ENCODE results near the gene METTL4.

The METTL4 gene

DNA sequence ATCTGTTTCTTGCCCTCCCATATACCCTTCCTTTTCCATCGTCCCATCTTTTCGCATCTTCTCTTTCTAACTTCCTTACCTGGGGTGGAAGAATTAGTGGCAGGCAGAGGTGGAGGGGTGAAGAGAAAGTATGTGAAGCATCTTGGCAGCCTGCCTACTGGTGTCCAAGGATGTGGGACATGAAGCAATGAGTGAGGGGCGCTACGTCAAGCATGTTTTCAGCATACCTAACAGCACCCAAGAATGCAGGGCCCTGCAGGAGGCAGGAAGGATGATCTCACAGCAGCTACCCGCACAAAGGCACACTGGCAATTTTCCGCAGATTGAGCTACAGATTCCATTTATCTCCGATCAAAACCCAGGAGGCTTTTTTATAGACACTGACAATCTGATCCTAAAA is 42.2 kb downstream of the METTL4 start:
- TF ChIP-seq EGR1 (IDR thresholded peaks at IDR 0.05) = no peak
- no peak for TF ChIP-seq CEBPB (IDR thresholded peaks at IDR 0.05)
- TF ChIP-seq TAF1 (IDR thresholded peaks at IDR 0.05; ENCODE audit: low read depth) = no peak
- TF ChIP-seq, protein P1, sequence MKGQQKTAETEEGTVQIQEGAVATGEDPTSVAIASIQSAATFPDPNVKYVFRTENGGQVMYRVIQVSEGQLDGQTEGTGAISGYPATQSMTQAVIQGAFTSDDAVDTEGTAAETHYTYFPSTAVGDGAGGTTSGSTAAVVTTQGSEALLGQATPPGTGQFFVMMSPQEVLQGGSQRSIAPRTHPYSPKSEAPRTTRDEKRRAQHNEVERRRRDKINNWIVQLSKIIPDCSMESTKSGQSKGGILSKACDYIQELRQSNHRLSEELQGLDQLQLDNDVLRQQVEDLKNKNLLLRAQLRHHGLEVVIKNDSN (IDR thresholded peaks at IDR 0.05) = no peak
- TF ChIP-seq, protein P2, sequence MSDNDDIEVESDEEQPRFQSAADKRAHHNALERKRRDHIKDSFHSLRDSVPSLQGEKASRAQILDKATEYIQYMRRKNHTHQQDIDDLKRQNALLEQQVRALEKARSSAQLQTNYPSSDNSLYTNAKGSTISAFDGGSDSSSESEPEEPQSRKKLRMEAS (IDR thresholded peaks at IDR 0.05) = no peak
- no peak for TF ChIP-seq YY1 (IDR thresholded peaks at IDR 0.05; ENCODE audit: low read depth)
- peak; percentile 46; the same call in 1 of the 2 replicates for TF ChIP-seq EP300 (IDR thresholded peaks at IDR 0.05; ENCODE audit: borderline replicate concordance)
- TF ChIP-seq CREB1 (IDR thresholded peaks at IDR 0.05; ENCODE audit: low read depth) = no peak
- TF ChIP-seq RAD21 (IDR thresholded peaks at IDR 0.05; ENCODE audit: low read depth) = no peak
- peak; percentile 40; the same call in 1 of the 2 replicates for TF ChIP-seq TCF12 (IDR thresholded peaks at IDR 0.05; ENCODE audit: low read depth)
- no peak for TF ChIP-seq FOXM1 (IDR thresholded peaks at IDR 0.05; ENCODE audit: borderline replicate concordance, low read depth)
- TF ChIP-seq ZBTB7A (IDR thresholded peaks at IDR 0.05; ENCODE audit: low read depth) = no peak
- peak; percentile 86 for TF ChIP-seq TEAD4 (IDR thresholded peaks at IDR 0.05)
- peak; percentile 54 for TF ChIP-seq NFIC (IDR thresholded peaks at IDR 0.05)
- TF ChIP-seq, protein P3, sequence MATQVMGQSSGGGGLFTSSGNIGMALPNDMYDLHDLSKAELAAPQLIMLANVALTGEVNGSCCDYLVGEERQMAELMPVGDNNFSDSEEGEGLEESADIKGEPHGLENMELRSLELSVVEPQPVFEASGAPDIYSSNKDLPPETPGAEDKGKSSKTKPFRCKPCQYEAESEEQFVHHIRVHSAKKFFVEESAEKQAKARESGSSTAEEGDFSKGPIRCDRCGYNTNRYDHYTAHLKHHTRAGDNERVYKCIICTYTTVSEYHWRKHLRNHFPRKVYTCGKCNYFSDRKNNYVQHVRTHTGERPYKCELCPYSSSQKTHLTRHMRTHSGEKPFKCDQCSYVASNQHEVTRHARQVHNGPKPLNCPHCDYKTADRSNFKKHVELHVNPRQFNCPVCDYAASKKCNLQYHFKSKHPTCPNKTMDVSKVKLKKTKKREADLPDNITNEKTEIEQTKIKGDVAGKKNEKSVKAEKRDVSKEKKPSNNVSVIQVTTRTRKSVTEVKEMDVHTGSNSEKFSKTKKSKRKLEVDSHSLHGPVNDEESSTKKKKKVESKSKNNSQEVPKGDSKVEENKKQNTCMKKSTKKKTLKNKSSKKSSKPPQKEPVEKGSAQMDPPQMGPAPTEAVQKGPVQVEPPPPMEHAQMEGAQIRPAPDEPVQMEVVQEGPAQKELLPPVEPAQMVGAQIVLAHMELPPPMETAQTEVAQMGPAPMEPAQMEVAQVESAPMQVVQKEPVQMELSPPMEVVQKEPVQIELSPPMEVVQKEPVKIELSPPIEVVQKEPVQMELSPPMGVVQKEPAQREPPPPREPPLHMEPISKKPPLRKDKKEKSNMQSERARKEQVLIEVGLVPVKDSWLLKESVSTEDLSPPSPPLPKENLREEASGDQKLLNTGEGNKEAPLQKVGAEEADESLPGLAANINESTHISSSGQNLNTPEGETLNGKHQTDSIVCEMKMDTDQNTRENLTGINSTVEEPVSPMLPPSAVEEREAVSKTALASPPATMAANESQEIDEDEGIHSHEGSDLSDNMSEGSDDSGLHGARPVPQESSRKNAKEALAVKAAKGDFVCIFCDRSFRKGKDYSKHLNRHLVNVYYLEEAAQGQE (IDR thresholded peaks at IDR 0.05; ENCODE audit: low read depth) = no peak

DNA sequence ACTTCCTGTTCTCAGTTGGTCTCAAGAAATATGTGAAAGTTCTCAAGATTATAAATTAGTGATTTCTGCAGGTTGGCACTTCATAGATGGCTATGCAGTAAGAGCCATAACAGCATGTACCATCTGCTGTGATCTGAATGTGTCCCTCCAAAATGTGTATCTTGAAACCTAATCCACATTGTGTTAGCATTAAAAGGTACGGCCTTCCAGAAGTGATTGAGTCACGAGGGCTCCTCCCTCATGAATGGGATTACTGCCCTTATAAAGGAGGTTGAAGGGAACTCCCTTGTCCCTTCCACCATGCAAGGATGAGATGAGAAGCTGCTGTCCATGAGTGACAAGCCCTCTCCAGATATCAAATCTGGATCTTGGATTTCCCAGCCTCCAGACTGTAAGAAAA is 45.0 kb downstream of the METTL4 start:
- TF ChIP-seq, protein P1 (IDR thresholded peaks at IDR 0.05) = no peak
- TF ChIP-seq TCF12 (IDR thresholded peaks at IDR 0.05; ENCODE audit: low read depth) (no peak), EGR1 (IDR thresholded peaks at IDR 0.05) (no peak), CEBPB (IDR thresholded peaks at IDR 0.05) (no peak), CREB1 (IDR thresholded peaks at IDR 0.05; ENCODE audit: low read depth) (no peak), NFIC (IDR thresholded peaks at IDR 0.05) (no peak), RAD21 (IDR thresholded peaks at IDR 0.05; ENCODE audit: low read depth) (no peak), ZBTB7A (IDR thresholded peaks at IDR 0.05; ENCODE audit: low read depth) (no peak), TEAD4 (IDR thresholded peaks at IDR 0.05) (no peak), FOXM1 (IDR thresholded peaks at IDR 0.05; ENCODE audit: borderline replicate concordance, low read depth) (no peak), YY1 (IDR thresholded peaks at IDR 0.05; ENCODE audit: low read depth) (no peak), TAF1 (IDR thresholded peaks at IDR 0.05; ENCODE audit: low read depth) (no peak), EP300 (IDR thresholded peaks at IDR 0.05; ENCODE audit: borderline replicate concordance) (no peak)
- TF ChIP-seq, protein P3 (IDR thresholded peaks at IDR 0.05; ENCODE audit: low read depth) = no peak
- TF ChIP-seq, protein P2 (IDR thresholded peaks at IDR 0.05) = no peak

DNA sequence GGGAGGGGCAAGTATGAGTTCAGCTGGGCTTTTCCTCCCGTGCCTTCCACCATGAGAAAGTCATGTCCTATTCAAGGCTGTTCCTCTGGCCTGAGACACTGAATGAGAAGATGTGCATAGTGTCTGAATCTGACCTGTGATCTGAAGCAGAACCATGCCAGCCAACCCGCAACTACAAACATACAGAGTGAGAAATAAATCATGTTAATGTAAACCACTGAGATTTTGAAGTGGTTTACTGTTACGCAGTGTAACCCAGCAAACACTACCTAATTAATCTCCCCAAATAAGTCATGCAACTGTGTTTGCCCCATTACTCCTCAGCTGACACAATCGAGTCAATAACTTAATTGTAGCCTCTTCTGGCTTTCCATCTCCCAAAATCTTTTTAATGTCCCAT is 49.2 kb downstream of the METTL4 start:
- TF ChIP-seq, protein P3 (IDR thresholded peaks at IDR 0.05; ENCODE audit: low read depth) = no peak
- TF ChIP-seq CREB1 (IDR thresholded peaks at IDR 0.05; ENCODE audit: low read depth) = no peak
- no peak for TF ChIP-seq FOXM1 (IDR thresholded peaks at IDR 0.05; ENCODE audit: borderline replicate concordance, low read depth)
- TF ChIP-seq, protein P2 (IDR thresholded peaks at IDR 0.05) = no peak
- TF ChIP-seq ZBTB7A (IDR thresholded peaks at IDR 0.05; ENCODE audit: low read depth) = no peak
- no peak for TF ChIP-seq TEAD4 (IDR thresholded peaks at IDR 0.05)
- no peak for TF ChIP-seq YY1 (IDR thresholded peaks at IDR 0.05; ENCODE audit: low read depth)
- no peak for TF ChIP-seq TAF1 (IDR thresholded peaks at IDR 0.05; ENCODE audit: low read depth)
- no peak for TF ChIP-seq TCF12 (IDR thresholded peaks at IDR 0.05; ENCODE audit: low read depth)
- TF ChIP-seq EGR1 (IDR thresholded peaks at IDR 0.05) = no peak
- TF ChIP-seq, protein P1 (IDR thresholded peaks at IDR 0.05) = no peak

All from Ishikawa (cell line).